Smooth muscle cell (in vitro differentiated cells): Measurements from ENCODE around the gene LRRC4C. TPM values are rescaled to one million over a fixed set of nuclear protein-coding genes. Genes with fewer than 3 reads are reported as not detected.
A peak's percentile ranks its signal among the peaks of the same experiment; 100 is the strongest.

Source experiments
- DNase-seq: peaks from one replicate; lab custom pipeline; 2025; ENCODE audit not compliant: unreplicated experiment; lab: John Stamatoyannopoulos, UW
- H2AFZ ChIP-seq: fragments of 200-600 bp; sonication (generic); 2 replicates; pipeline ENCODE4 v1.6.0; 2016; ENCODE audit warnings: antibody characterized with exemption, low read depth, mild to moderate bottlenecking
- H3F3A ChIP-seq: fragments of 200-600 bp; sonication (generic); 2 replicates; pipeline ENCODE4 v1.6.0; 2017; ENCODE audit warnings: antibody characterized with exemption, low read depth
- H3K27ac ChIP-seq: fragments of 200-600 bp; sonication (generic); 2 replicates; pipeline ENCODE4 v1.5.1; 2016; ENCODE audit warnings: low read depth, mild to moderate bottlenecking
- H3K27me3 ChIP-seq: fragments of 200-600 bp; sonication (generic); 2 replicates; pipeline ENCODE4 v1.6.1; 2016; ENCODE audit warnings: low read depth, mild to moderate bottlenecking
- H3K36me3 ChIP-seq: fragments of 200-600 bp; sonication (generic); 2 replicates; pipeline ENCODE4 v1.5.1; 2016; ENCODE audit warnings: low read depth
- H3K4me1 ChIP-seq: fragments of 200-600 bp; sonication (generic); 2 replicates; pipeline ENCODE4 v1.5.1; 2016; ENCODE audit warnings: low read depth
- H3K4me2 ChIP-seq: fragments of 200-600 bp; sonication (generic); 2 replicates; pipeline ENCODE4 v1.6.0; 2016; ENCODE audit warnings: mild to moderate bottlenecking
- H3K4me3 ChIP-seq: fragments of 200-600 bp; sonication (generic); 2 replicates; pipeline ENCODE4 v1.5.1; 2016; ENCODE audit warnings: mild to moderate bottlenecking
- H3K79me2 ChIP-seq: fragments of 200-600 bp; sonication (generic); 2 replicates; pipeline ENCODE4 v1.6.0; 2016; ENCODE audit warnings: low read depth, mild to moderate bottlenecking
- H3K9ac ChIP-seq: fragments of 200-600 bp; sonication (generic); 2 replicates; pipeline ENCODE4 v1.6.0; 2016; ENCODE audit warnings: low read depth
- H3K9me3 ChIP-seq: fragments of 200-600 bp; sonication (generic); replicated peaks from 2 replicates; pipeline ENCODE4 v1.5.1; 2016; ENCODE audit warnings: low read depth
- H4K20me1 ChIP-seq: fragments of 200-600 bp; sonication (generic); 2 replicates; pipeline ENCODE4 v1.6.0; 2016; ENCODE audit warnings: low read depth
- CTCF ChIP-seq: fragments of 200-600 bp; sonication (generic); IDR thresholded peaks from 2 replicates; pipeline ENCODE4 v1.5.1; 2017; ENCODE audit warnings: borderline replicate concordance, mild to moderate bottlenecking, antibody characterized with exemption; ENCODE audit not compliant: insufficient read depth, poor library complexity, severe bottlenecking
- WGBS: methylation state at CpG from one replicate; pipeline ENCODE4 v1.1.7; 2016; ENCODE audit warnings: low lambda C conversion rate; 5-methylcytosine and 5-hydroxymethylcytosine counted together
- polyA plus RNA-seq: library from polyadenylated mRNA; unstranded; fragments of >200 nt; fragmentation: Nextera tagmentation; extraction: Ambion mirVana; gene quantifications from 2 replicates; pipeline ENCODE4 v1.2.1, GENCODE V29; 2016
- total RNA-seq: library from RNA; depleted of rRNA; stranded (reverse); fragments of >200 nt; gene quantifications from 2 replicates; pipeline ENCODE4 v1.2.3, GENCODE V29; 2014

LRRC4C gene
- total and polyA plus RNA-seq, 2 experiments from 2014 or later = 7.3 to 10.1 TPM

GRCh38 chr11:41458154-41458553 is 1.3 kb downstream of the LRRC4C start:
- H2AFZ ChIP-seq = no peak overlapping the region
- H3F3A ChIP-seq = no peaks in the 10 kb centered on the region
- no peak for DNase-seq
- 52% methylated on average over 4 of the region's 4 CpGs for WGBS
- no peak overlapping the region for H3K4me2 ChIP-seq
- TF ChIP-seq CTCF = no peak
- no peak overlapping the region for H3K9ac ChIP-seq
- H3K27ac ChIP-seq = no peak overlapping the region
- H4K20me1 ChIP-seq = no peaks in the 10 kb centered on the region
- H3K4me3 ChIP-seq = no peak overlapping the region
- no peaks in the 10 kb centered on the region for H3K36me3 ChIP-seq
- no peaks in the 10 kb centered on the region for H3K27me3 ChIP-seq
- no peaks in the 10 kb centered on the region for H3K9me3 ChIP-seq
- peaks cover 21% of the 10 kb centered on the region for H3K4me1 ChIP-seq
- no peaks in the 10 kb centered on the region for H3K79me2 ChIP-seq

GRCh38 chr11:41457216-41458014 is 2.0 kb downstream of the LRRC4C start:
- no peak overlapping the region for H3K4me3 ChIP-seq
- no peak overlapping the region for H3K9ac ChIP-seq
- no peaks in the 10 kb centered on the region for H3K27me3 ChIP-seq
- H2AFZ ChIP-seq = no peak overlapping the region
- TF ChIP-seq CTCF = no peak
- H3K4me1 ChIP-seq = peaks cover 21% of the 10 kb centered on the region
- H3K79me2 ChIP-seq = no peaks in the 10 kb centered on the region
- no peaks in the 10 kb centered on the region for H3K9me3 ChIP-seq
- H3F3A ChIP-seq = no peaks in the 10 kb centered on the region
- no peak for DNase-seq
- no peaks in the 10 kb centered on the region for H4K20me1 ChIP-seq
- WGBS = 78% methylated on average over 3 of the region's 3 CpGs
- H3K4me2 ChIP-seq = no peak overlapping the region
- no peaks in the 10 kb centered on the region for H3K36me3 ChIP-seq
- no peak overlapping the region for H3K27ac ChIP-seq

- no peak overlapping the region for H3K4me3 ChIP-seq
- no peak overlapping the region for H3K9ac ChIP-seq
- H3K9me3 ChIP-seq = no peaks in the 10 kb centered on the region
- H3K36me3 ChIP-seq = no peaks in the 10 kb centered on the region
- peaks cover 21% of the 10 kb centered on the region for H3K4me1 ChIP-seq
- no peaks in the 10 kb centered on the region for H4K20me1 ChIP-seq
- no peaks in the 10 kb centered on the region for H3K79me2 ChIP-seq
- no peaks in the 10 kb centered on the region for H3K27me3 ChIP-seq
- no peak for TF ChIP-seq CTCF
- 42% methylated on average over 1 of the region's 1 CpG for WGBS
- DNase-seq = no peak
- peak overlapping the region; percentile 63 for H2AFZ ChIP-seq
- no peaks in the 10 kb centered on the region for H3F3A ChIP-seq
- H3K4me2 ChIP-seq = no peak overlapping the region
- H3K27ac ChIP-seq = no peak overlapping the region
These were observed 3.2 kb downstream of the LRRC4C start for GRCh38 chr11:41456269-41456668.

- H3K4me1 ChIP-seq = peaks cover 3% of the 10 kb centered on the region
- H4K20me1 ChIP-seq = no peaks in the 10 kb centered on the region
- no peaks in the 10 kb centered on the region for H3F3A ChIP-seq
- H3K9ac ChIP-seq = no peak overlapping the region
- H2AFZ ChIP-seq = no peak overlapping the region
- no peak for TF ChIP-seq CTCF
- WGBS = 46% methylated on average over 3 of the region's 3 CpGs
- no peak overlapping the region for H3K27ac ChIP-seq
- no peaks in the 10 kb centered on the region for H3K36me3 ChIP-seq
- peak overlapping the region; percentile 30 for H3K4me2 ChIP-seq
- H3K79me2 ChIP-seq = no peaks in the 10 kb centered on the region
- no peaks in the 10 kb centered on the region for H3K27me3 ChIP-seq
- DNase-seq = no peak
- no peak overlapping the region for H3K4me3 ChIP-seq
- no peaks in the 10 kb centered on the region for H3K9me3 ChIP-seq
These were observed 8.4 kb downstream of the LRRC4C start for GRCh38 chr11:41451011-41451410.
